HG02943 (cell line): Measurements from ENCODE around the gene SETD6.
"Not testable (repeated sequence)": the region's sequence is repeated elsewhere in the genome, so short reads cannot be mapped to it uniquely, and the experiment has no call there.

ENCODE experiments used
- ATAC-seq: cut with Tn5 transposase; IDR thresholded peaks from one replicate; pipeline ENCODE4 v1.9.1; 2021; ENCODE audit warnings: mild to moderate bottlenecking, low read depth, moderate library complexity; ENCODE audit not compliant: unreplicated experiment

The SETD6 gene

GRCh38 chr16:58515125-58515870, at the start of gene SETD6:
SETD6 (plus strand) TSS chr16:58515517; CDS start chr16:58515538, 21 bp downstream.
- ATAC-seq: peak; percentile 75

GRCh38 chr16:58465817-58466216, 49.5 kb upstream of the SETD6 start:
- no peak for ATAC-seq

- no peak for ATAC-seq
Measured at GRCh38 chr16:58466396-58466795, 48.9 kb upstream of the SETD6 start.

GRCh38 chr16:58467905-58468304, 47.4 kb upstream of the SETD6 start:
- ATAC-seq: no peak

GRCh38 chr16:58471209-58471975, 43.9 kb upstream of the SETD6 start:
- ATAC-seq: no peak

GRCh38 chr16:58472266-58472665, 43.1 kb upstream of the SETD6 start:
- no peak for ATAC-seq

- ATAC-seq: no peak
Measured at GRCh38 chr16:58472827-58473226, 42.5 kb upstream of the SETD6 start.

- ATAC-seq: no peak
Measured at GRCh38 chr16:58474296-58474695, 41.0 kb upstream of the SETD6 start.

- no peak for ATAC-seq
Measured at GRCh38 chr16:58475091-58475619, 40.2 kb upstream of the SETD6 start.

- ATAC-seq: no peak
Measured at GRCh38 chr16:58476791-58477190, 38.5 kb upstream of the SETD6 start.

GRCh38 chr16:58478427-58478826, 36.9 kb upstream of the SETD6 start:
- no peak for ATAC-seq

GRCh38 chr16:58481226-58481869, 34.0 kb upstream of the SETD6 start:
- ATAC-seq: no peak

GRCh38 chr16:58481931-58482330, 33.4 kb upstream of the SETD6 start:
- no peak for ATAC-seq

GRCh38 chr16:58485184-58485887, 30.0 kb upstream of the SETD6 start:
- no peak for ATAC-seq

- ATAC-seq: no peak
Measured at GRCh38 chr16:58487566-58488351, 27.6 kb upstream of the SETD6 start.

- no peak for ATAC-seq
Measured at GRCh38 chr16:58488531-58488930, 26.8 kb upstream of the SETD6 start.

GRCh38 chr16:58490065-58490464, 25.3 kb upstream of the SETD6 start:
- ATAC-seq: no peak

GRCh38 chr16:58490539-58490938, 24.8 kb upstream of the SETD6 start:
- ATAC-seq: not testable (repeated sequence)

GRCh38 chr16:58492066-58492465, 23.3 kb upstream of the SETD6 start:
- no peak for ATAC-seq

GRCh38 chr16:58492735-58493134, 22.6 kb upstream of the SETD6 start:
- ATAC-seq: no peak
